ENCODE measurements around the gene CUEDC1. TPM values are rescaled to one million over a fixed set of nuclear protein-coding genes. Genes with fewer than 3 reads are reported as not detected.

The CUEDC1 gene
- total and polyA plus RNA-seq, 2 of the 4 experiments (the other 2 are of a cell fraction): 4.1 to 21.2 TPM

DNA sequence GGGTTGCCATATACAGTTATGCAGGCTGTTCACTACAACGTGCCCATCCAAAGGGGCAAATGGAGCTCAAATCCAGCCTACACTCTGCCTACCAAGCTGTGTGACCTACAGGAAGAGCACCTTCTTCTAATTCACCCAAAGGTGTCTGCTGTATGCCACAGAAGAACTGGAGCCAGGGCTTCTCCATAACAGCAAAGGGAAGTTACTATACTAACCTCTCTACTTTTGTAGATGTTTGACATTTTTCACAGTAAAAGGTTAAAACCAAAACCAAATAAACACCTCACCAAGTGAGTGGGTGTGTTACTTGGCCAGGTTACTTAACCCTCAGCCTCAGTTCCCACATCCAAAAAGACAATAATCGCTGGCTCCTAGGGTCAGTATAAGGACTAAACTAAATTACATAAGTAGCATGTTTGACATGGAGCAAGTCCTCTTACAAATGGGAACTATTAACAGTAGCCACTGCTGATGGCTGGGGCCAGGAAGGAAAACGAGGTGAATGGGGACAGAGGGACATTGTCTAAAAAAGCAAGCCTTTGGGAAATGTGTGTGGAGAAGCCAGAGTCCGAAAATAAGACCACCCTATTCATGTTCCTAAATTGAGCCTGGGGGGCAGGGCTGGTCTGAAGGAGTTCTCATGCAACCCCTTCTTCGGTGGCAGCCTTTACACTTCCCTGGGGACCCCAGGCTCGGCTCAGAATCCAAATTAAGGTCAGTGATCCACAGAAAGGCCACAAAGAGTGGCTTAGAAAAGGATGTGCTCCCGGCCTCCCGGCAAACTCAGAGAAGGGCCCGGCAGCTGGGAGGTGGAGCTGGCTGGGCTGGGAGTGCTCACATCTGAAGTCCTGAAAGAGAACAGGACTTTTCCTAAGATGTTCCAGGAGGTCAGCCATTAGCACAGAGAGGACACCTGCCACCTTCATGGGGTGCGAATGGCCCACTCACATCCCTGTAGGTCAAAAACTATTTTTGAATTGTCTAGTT is 13.5 kb downstream of the CUEDC1 start:
- Histone ChIP-seq H2BK5ac (ENCODE audit: low read depth, low read length, poor library complexity, severe bottlenecking) (no peak overlapping the region), H4K5ac (ENCODE audit: low read depth, low read length) (no peak overlapping the region), H4K20me1 (ENCODE audit: insufficient read depth, low read length) (peaks cover 25% of the 10 kb centered on the region), H3K9ac (ENCODE audit: low read depth, low read length) (no peak overlapping the region), H3K56ac (ENCODE audit: extremely low read depth, insufficient read depth, low read length) (no peak overlapping the region; the same call in 1 of the 2 replicates), H2AFZ (replicated peaks; ENCODE audit: low read length, poor library complexity) (no peak overlapping the region), H3K27ac (ENCODE audit: insufficient read depth, low read length) (no peak overlapping the region), H3K9me3 (ENCODE audit: control insufficient read depth, insufficient read depth, low read length) (no peaks in the 10 kb centered on the region), H2BK120ac (ENCODE audit: low read depth, low read length) (0 out of 2 replicates have a peak overlapping the region, but pooled peaks have one; percentile 4), H3K14ac (replicated peaks; ENCODE audit: low read depth, low read length) (peak overlapping the region; percentile 25), H4K91ac (ENCODE audit: insufficient read depth, low read depth, low read length) (no peak overlapping the region), H2BK15ac (ENCODE audit: low read depth, low read length) (no peak overlapping the region), H2AK9ac (replicated peaks; ENCODE audit: low read depth, low read length, poor library complexity) (no peak overlapping the region), H3K4me3 (ENCODE audit: insufficient read depth, low read depth, low read length) (no peak overlapping the region), H2AK5ac (ENCODE audit: low read depth, low read length) (peak overlapping the region; percentile 52; the same call in 1 of the 2 replicates), H3K36me3 (ENCODE audit: control insufficient read depth, insufficient read depth, low read length) (no peaks in the 10 kb centered on the region), H3K4me2 (ENCODE audit: low read depth, low read length) (no peak overlapping the region), H3K4ac (ENCODE audit: low read depth, low read length) (0 out of 2 replicates have a peak overlapping the region, but pooled peaks have one; percentile 24), H2BK20ac (ENCODE audit: low read depth, low read length) (no peak overlapping the region; the same call in 1 of the 2 replicates), H3K4me1 (ENCODE audit: control insufficient read depth, insufficient read depth, low read length) (peaks cover 17% of the 10 kb centered on the region), H3K27me3 (ENCODE audit: control insufficient read depth, insufficient read depth, low read length) (no peaks in the 10 kb centered on the region), H3K79me1 (ENCODE audit: low read depth in 1 of 2, low read length in 2 of 2) (peaks cover 49 to 82% of the 10 kb centered on the region in 2 experiments), H3K9me1 (ENCODE audit: insufficient read depth, low read length) (peaks cover 31% of the 10 kb centered on the region), H3K18ac (ENCODE audit: low read depth, low read length) (no peak overlapping the region), H4K8ac (ENCODE audit: low read depth in 2 of 2, low read length in 2 of 2) (no peak overlapping the region), H3K23ac (ENCODE audit: low read depth, low read length) (peak overlapping the region; percentile 63; the same call in 1 of the 2 replicates)
- BruUV-seq (replicated peaks): no TSS peak
- ChIA-PET POLR2A (ENCODE audit: unreplicated experiment) (no interaction called here), CTCF (no interaction called here)
- dilution Hi-C loops (cut with HindIII; ENCODE audit: low sequenced_read_pairs, unreplicated experiment) (no loop called here), in situ Hi-C loops (cut with MboI; ENCODE audit: low sequenced_read_pairs) (no loop called here), intact Hi-C loops (cut with micrococcal nuclease) (no loop called here)
- 80% methylated on average over 2 of the region's 10 CpGs; no CpG with 5 or more reads in 1 of the 2 experiments for WGBS, 2 experiments (ENCODE audit: extremely low coverage in 2 of 2, insufficient read length in 1 of 2)
- no peak for DNase-seq
- ATAC-seq (ENCODE audit: low read depth): no peak
- TF ChIP-seq BHLHE40 (IDR thresholded peaks at IDR 0.05; ENCODE audit: low read depth, low read length) (no peak), SMC3 (IDR thresholded peaks at IDR 0.05; ENCODE audit: low read depth, low read length) (no peak), CHD1 (IDR thresholded peaks at IDR 0.05; ENCODE audit: low read depth, low read length) (no peak), MAFK (IDR thresholded peaks at IDR 0.05; ENCODE audit: low read depth, low read length) (no peak), NFE2L2 (IDR thresholded peaks at IDR 0.05; ENCODE audit: low read depth, low read length) (no peak), RCOR1 (IDR thresholded peaks at IDR 0.05; ENCODE audit: insufficient replicate concordance, low read length) (no peak), FOS (IDR thresholded peaks at IDR 0.05; ENCODE audit: low read depth, low read length) (no peak), CEBPB (IDR thresholded peaks at IDR 0.05; ENCODE audit: low read depth, low read length) (no peak), POLR2A (IDR thresholded peaks at IDR 0.05; ENCODE audit: low read depth, low read length) (no peak)
- TF ChIP-seq, protein P1, sequence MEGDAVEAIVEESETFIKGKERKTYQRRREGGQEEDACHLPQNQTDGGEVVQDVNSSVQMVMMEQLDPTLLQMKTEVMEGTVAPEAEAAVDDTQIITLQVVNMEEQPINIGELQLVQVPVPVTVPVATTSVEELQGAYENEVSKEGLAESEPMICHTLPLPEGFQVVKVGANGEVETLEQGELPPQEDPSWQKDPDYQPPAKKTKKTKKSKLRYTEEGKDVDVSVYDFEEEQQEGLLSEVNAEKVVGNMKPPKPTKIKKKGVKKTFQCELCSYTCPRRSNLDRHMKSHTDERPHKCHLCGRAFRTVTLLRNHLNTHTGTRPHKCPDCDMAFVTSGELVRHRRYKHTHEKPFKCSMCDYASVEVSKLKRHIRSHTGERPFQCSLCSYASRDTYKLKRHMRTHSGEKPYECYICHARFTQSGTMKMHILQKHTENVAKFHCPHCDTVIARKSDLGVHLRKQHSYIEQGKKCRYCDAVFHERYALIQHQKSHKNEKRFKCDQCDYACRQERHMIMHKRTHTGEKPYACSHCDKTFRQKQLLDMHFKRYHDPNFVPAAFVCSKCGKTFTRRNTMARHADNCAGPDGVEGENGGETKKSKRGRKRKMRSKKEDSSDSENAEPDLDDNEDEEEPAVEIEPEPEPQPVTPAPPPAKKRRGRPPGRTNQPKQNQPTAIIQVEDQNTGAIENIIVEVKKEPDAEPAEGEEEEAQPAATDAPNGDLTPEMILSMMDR (conservative IDR thresholded peaks at IDR 0.05; ENCODE audit: low read depth, low read length): no peak

Data from IMR-90 (cell line).